Activated naive CD4-positive, alpha-beta T cell treated with Interleukin-2 at 50 U/mL for 16 hours (primary cell): ENCODE data around the gene POLH.
A peak's percentile ranks its signal among the peaks of the same experiment; 100 is the strongest.
"Not testable (repeated sequence)": the region's sequence is repeated elsewhere in the genome, so short reads cannot be mapped to it uniquely, and the experiment has no call there.

Experiments
- DNase-seq: peaks from one replicate; pipeline ENCODE4 v3.0.0-alpha.2; 2020

POLH gene

GRCh38 chr6:43608310-43608763 is 32.4 kb downstream of the POLH start:
- DNase-seq = peak; percentile 64

DNA sequence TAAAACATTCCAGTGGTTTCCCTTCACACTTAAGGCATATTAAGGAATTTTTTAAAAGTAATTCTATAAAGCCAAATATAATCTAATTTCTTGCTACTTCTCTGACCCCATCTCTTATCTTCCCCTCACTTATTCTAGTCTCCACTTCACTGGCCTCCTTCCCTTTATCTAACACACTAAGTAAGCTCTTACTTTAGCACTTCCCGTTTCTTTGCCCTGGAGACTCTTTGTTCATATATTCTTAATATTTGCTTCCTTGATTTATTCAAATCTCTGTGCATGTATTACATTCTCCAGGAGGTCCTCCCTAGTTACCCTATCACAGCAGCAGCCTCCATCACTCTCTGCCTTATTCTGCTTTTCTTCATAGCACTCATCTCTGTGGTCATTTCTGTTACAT is 32.8 kb downstream of the POLH start:
- no peak for DNase-seq

- no peak for DNase-seq
Observed at GRCh38 chr6:43609402-43609801, 33.4 kb downstream of the POLH start.

GRCh38 chr6:43610431-43610830 is 34.4 kb downstream of the POLH start:
- DNase-seq = no peak

DNA sequence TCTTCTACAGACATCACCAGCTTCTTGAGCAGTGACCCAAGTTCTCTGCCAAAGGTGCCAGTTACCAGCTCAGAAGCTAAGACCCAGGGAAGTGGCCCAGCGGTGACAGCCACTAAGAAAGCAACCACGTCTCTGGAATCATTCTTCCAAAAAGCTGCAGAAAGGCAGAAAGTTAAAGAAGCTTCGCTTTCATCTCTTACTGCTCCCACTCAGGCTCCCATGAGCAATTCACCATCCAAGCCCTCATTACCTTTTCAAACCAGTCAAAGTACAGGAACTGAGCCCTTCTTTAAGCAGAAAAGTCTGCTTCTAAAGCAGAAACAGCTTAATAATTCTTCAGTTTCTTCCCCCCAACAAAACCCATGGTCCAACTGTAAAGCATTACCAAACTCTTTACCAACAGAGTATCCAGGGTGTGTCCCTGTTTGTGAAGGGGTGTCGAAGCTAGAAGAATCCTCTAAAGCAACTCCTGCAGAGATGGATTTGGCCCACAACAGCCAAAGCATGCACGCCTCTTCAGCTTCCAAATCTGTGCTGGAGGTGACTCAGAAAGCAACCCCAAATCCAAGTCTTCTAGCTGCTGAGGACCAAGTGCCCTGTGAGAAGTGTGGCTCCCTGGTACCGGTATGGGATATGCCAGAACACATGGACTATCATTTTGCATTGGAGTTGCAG is 37.9 kb downstream of the POLH start:
- no peak for DNase-seq

DNA sequence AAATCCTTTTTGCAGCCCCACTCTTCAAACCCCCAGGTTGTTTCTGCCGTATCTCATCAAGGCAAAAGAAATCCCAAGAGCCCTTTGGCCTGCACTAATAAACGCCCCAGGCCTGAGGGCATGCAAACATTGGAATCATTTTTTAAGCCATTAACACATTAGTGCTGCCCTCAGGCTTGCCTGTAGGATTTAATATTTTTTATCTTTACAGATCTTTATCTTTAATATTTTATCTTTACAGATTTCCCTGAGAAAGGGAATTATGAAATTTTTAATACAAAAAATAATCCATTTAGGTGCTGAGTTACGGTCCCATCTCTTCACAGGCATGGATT is 38.4 kb downstream of the POLH start:
- DNase-seq = no peak

- DNase-seq = no peak
Observed at GRCh38 chr6:43616725-43617472, 40.9 kb downstream of the POLH start.

DNA sequence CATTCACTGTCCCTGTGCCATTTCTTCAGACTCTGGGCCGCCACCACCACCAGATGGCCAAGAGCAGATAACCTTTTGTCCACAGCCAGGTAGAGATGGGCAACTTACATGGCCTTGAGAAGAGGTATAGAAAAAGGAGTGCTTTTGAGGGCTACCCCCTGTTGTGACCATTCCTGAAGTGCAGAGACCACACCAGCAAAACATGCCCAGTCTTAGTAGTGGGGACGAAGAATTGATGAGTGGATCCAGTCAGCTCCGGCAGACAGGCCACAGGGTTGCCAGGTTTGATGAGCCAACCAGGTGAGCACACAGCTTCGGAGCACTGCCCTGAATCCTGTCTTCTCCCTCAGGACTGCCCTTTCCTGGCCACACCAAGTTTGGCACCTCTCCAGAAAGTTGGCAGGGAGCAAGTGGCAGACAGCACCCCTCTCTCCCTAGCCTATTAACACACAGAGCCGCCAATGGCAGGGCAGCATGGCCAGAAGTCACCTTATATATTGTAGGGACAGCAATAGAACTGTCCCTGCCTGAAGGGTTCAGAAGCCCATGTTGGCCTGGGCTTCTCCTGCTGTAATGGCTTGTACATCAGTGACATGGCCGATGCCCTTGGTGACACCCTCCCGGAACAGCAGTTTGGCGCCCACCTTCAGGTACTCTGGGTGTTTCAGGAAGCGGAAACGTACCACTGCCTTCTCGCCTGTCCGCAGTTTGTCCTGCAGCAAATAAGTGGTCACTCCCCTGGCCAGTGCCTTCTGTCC is 45.3 kb downstream of the POLH start:
- DNase-seq = no peak

DNA sequence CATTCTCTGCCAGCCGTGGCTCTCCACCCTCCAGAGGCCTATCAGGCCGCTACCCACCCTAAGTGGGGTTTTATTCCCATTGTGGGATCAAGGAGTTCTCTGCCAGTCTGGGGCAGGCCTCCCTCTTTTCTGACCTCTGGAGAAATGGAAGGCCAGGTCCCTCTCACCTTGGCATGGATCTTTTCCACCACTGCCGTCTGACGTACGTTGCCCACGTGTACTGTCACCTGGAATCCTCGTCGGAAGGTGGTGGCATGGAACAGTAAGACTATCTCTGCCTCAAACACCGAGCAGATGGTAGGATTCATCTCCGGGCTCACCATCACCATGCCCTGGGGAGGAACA is 45.8 kb downstream of the POLH start:
- no peak for DNase-seq

- no peak for DNase-seq
Observed at GRCh38 chr6:43622541-43622940, 46.6 kb downstream of the POLH start.

DNA sequence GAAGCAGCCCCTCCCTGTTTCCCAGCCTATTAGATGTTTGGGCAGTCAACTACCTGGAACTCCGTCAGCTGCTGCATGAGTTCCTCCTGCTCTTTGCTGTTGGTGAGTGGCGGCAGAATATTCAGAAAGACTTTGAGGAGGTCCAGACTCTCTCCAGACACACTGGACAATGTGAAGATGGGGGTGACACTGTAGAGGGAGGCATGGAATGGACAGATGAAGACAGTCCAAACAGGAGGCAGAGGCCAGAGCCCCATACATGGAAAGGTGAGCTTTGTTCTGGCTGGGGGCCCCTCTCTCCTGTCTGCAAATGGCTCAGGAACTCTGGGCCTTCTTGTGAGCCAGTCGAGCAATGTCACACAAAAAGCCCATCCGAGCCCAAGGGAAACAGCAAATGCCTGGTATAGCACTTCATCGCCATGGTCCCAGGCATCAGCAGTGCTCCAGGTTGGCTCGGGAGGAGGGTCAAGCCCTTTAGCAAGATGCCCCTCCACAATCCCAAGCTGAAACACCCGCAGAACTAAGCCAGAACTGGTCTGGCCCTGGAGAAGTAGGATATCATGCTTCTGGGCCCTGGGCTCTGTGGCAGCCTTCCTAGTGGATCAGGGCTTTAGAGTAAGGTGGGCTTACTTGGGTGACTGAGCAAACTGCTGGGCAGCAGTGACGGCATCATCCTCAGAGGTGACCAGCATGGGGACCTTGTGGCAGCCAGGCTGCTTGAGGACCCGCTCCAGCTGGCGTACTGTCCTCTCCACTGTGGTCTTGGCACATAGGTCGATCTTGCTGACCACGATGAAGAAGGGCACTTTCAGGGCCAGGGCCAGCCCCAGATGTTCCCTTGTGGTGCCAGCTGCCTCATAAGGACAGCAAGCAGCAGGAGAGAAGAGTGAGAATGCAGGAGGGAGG is 48.1 kb downstream of the POLH start:
- DNase-seq = no peak

- DNase-seq = no peak
Observed at GRCh38 chr6:43624786-43625288, 48.9 kb downstream of the POLH start.

GRCh38 chr6:43625393-43625992 is 49.5 kb downstream of the POLH start:
- DNase-seq = no peak

DNA sequence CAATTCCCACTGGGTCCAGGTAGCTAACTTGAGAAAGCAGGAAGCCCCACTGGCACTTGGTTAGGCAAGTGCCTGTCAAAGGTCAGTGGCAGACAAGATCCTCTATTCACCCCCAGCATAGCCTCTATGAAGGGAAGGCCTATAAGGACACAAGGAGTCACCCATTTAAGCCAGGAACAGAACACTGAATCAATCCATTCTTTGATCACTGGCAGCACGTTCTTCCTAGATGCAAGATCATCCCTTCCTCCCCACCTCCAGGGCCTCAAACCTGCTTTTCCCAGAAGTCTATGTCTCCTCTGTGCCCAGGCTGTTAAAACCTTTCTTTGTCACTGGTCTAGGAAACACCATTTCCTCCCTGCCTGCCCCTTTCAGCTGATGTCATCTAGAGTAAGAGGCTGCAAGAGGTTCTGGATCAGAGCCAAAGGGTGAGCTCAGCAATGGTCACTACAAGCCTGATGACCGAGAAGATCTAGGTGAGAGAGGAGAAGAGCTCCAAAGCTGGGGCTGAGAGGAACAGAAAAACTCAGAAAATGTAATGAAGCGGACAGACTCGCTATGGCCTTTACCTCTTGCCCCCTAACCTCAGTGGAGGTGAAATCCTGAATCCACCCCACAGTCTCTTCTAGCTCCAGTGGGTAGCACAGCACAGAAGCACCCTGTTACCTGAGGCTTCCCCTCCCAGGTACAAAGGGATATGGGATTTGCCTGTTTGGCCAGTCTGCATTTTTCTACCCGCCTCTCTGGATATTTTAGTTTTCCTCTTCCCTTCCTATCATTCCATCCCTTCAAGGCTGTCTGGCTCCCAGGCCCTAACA is 51.2 kb downstream of the POLH start:
- no peak for DNase-seq

GRCh38 chr6:43628393-43629103 is 52.6 kb downstream of the POLH start:
- DNase-seq = peak; percentile 57

- DNase-seq = peak; percentile 98
Observed at GRCh38 chr6:43629104-43629504, 53.1 kb downstream of the POLH start, which contains the start of gene GTPBP2. Gene GTPBP2 (minus strand): TSS chr6:43629264. CDS start chr6:43629162, 102 bp downstream.

DNA sequence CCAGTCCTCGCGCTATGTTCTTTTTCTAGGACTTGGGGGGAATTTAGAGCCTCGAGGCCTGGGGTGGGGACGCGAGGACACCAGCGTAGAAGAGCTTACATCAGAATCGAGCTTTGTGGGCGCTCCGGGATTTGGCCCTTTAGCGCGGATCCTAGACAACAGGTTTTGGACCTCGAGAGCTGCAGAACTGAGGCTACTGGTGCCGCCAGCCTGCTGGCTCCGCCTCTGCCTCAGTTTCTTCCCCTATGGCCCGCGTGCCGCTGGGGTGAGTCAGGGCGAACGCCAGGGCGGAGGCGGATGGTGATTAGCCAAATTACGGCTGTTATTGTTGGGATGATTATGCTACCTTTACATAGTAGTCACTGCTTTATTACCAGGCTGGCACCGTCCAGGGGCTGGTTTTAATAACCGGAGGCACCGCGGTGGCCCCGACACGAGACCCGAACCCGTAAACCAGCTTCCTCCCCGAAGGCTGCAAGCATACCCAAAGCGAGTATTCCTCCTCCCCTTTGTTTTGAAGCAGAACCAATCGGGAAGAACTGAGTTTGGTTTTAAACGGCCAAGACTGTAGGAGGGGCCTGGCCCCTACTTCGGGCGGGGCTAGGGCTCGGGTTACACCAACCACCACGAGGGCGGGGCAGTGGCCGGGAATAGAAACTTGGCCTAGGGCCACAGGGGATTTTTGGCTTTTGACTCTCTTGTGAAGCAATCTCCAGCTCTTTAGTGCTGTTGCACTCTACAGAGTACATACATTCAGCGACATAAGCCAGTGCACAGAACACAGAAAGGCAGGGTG is 53.7 kb downstream of the POLH start:
- peak; percentile 92 for DNase-seq

DNA sequence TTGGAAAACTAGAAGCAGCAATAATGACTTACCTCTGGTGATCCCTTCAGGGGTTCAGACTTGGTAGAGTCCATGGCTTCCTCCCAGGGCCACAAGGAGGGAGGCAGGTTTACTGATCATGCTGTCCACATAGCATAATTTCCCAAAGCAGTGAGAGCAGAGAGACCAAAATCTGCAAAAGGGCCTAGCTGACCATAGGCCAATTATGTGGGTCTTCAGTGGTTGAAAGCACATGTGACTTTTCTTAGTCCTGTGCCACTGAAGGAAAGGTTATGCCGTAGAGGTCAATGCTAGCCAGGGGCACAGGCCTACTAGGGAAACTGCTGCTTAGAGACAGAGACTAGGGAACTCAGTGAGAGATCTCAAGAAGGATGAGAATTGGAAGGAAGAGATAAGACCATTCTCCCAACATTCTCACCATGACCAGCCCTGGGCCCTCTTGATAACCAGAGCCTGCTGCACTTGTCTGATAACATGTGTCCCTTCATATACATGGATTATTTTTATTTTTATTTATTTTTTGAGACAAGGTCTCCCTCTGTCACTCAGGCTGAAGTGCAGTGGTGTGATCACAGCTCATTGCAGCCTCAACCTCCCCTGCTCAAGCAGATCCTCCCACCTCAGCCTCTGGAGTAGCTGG is 55.1 kb downstream of the POLH start:
- DNase-seq = no peak

DNA sequence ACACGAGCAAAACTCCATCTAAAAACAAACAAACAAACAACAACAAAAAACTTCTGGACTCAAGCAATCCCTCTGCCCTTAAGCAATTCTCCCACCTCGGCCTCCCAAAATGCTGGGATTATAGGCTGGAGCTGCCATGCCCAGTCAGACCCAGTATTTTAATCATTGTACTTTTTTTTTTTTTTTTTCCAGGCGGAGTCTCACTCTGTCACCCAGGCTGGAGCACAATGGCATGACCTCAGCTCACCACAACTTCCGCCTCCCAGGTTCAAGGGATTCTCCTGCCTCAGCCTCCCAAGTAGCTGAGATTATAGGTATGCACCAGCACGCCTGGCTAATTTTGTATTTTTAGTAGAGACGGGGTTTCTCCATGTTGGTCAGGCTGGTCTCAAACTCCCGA is 57.0 kb downstream of the POLH start:
- DNase-seq = not testable (repeated sequence)
